ENCODE data around the gene LSM4.

- TF ChIP-seq CTCF (conservative IDR thresholded peaks at IDR 0.05 in 1 of 2, IDR thresholded peaks at IDR 0.05 in 1 of 2; ENCODE audit: extremely low read depth in 1 of 2, insufficient read depth in 1 of 2, low read depth in 1 of 2, low read length in 2 of 2): no peak
- TF ChIP-seq EZH2 (IDR thresholded peaks at IDR 0.05; ENCODE audit: borderline replicate concordance, low read length): no peak
Observed at GRCh38 chr19:18266771-18267686, 55.8 kb downstream of the LSM4 start.

All from mammary epithelial cell (primary cell).